SKM-1 treated with dmso at 0.1 percent for 144 hours (cell line): ENCODE data around the gene ASS1.

ENCODE experiments used
- DNase-seq: peaks from one replicate; lab custom pipeline; 2025; ENCODE audit not compliant: unreplicated experiment; lab: John Stamatoyannopoulos, UW

The ASS1 gene

DNA sequence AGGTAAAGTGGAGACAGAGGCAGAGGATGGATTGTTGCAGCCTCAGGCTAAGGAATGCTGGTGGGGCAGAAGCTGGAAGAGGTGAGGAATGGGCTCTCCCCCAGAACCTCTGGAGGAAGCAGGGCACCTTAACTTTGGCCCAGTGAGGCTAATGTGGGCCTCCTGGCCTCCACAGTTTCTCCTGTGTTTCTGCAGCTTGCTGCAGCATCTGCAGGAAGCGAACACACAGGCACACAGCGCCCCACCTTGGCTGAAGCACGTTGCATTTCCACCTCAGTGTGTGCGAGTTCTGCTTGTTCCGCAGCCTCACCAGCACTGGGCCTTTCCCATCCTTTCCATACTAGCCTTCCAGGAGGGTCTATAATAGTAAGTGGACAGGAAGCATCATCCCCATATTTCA, 27.2 kb upstream of the ASS1 start:
- no peak for DNase-seq

DNA sequence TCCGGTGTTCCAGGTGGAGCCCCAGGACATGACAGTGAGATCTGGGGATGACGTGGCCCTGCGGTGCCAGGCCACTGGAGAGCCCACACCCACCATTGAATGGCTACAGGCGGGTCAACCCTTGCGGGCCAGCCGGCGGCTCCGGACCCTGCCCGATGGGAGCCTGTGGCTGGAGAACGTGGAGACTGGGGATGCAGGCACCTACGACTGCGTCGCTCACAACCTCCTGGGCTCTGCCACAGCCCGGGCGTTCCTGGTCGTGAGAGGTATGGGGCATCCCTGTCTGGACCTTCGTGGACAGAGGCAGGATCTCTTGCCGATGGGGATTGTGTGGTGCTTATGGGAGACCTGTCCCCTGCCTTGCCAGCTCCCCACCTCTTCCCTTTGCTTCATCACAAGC, 26.0 kb upstream of the ASS1 start:
- no peak for DNase-seq

DNA sequence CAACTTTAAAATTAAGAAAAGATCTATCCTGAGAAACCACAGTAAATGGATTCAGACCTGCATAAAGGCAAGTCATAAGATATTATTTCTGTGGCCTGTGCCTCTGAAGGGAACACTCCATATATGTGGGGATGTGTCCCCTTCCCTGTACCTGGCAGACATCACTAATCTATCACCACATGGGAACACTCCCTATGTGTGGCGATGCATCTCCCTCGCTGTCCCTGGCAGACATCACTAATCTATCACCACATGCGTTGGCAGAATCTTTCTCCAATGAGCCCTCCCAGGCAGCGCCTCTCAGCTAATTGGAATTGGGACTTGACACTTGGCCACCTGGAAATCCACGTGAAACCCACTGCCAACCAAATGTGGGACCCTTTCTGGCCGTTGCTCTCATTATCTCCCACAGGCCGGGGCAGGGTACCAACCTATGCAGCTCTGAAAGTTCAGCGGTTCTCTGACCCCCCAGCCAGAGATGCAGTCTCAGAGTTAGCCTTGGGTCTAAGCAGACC, 25.2 kb upstream of the ASS1 start:
- no peak for DNase-seq

DNA sequence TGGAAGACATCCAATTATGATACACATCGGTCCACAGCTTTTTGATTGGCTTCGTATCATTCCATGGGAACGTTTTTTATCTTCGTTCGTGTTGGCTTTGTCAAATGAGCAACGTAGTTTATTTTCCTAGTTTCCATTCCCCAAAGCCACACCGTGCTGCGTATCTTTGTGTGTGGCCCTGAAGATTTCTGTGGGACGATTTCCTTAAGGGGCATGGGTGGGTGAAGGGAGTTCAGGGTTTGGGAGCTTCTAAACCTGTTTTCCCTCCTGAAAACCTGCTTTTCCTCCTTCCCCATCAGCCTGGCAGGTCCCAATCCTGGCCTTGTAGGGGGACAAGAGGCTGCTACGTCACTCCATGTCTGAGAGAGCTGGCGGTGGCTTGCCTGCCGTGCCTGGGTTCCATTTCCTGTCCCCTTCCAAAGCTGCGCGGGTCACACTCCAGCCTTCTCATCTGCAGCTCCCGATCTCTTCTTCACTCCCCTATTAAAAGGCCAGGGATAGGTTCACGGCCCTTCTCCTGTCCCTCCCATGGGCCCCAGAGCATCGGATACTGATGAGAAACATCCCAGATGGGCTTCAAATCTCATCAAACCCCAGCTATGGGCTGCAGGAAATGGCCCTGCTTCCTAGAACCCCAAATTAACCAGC, 23.5 kb upstream of the ASS1 start:
- DNase-seq, result no peak

DNA sequence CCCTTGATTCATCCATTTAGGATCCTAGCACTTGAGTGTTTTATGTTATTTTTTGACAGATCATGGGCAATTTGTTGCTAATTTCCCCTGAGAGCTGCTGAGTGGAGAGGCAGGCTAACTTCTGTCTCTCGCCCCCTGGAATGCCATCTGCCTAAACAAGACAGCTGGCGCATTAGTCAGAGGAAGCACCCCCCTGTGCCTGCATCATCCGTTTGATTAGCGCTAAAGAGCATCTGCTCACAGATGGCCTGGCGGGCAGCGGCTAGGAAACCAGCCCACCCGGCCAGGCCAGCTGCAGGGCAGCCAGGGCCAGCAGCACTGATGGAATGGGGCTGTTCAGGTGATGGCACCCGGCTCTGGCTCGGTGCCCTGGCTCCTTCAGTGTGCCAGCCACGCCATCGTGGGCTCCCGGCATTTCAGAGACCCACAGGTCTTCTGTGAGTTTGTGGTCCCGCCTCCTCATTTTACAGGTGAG, 22.9 kb upstream of the ASS1 start:
- no peak for DNase-seq

DNA sequence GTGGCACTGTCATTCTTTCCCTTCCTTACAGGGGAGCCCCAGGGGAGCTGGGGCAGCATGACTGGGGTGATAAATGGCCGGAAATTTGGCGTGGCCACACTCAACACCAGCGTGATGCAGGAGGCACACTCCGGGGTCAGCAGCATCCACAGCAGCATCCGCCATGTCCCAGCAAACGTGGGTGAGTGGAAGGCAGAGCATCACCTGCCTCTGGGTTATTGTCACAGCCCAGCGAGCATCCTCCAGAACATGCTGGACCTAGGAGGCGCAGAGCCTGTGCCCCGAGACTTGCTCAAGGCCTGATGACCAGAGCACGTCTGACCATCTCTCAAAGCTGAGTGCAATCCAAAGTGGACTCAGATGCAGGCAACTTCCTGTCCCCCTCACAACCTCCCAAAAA, 22.2 kb upstream of the ASS1 start:
- DNase-seq, result no peak

DNA sequence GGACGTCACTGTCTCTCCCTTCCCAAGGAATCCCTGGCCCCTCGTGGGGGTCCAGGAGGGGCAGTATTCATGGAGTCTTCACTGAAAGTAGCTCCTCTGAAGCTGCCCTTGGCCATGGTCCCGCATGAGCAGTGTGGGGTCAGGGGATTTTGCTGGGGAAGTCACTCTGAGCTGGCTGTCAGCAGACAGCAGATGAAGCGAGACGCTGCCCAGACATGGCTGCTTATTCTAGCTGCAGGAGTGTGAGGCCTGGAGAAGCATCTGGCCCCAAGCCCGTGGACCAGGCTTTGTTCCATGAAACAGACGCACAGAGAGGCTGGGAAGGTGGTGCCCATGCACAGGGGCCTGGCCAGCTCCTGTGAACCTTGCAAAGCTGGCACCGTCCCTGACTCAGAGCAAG, 21.5 kb upstream of the ASS1 start:
- no peak for DNase-seq

DNA sequence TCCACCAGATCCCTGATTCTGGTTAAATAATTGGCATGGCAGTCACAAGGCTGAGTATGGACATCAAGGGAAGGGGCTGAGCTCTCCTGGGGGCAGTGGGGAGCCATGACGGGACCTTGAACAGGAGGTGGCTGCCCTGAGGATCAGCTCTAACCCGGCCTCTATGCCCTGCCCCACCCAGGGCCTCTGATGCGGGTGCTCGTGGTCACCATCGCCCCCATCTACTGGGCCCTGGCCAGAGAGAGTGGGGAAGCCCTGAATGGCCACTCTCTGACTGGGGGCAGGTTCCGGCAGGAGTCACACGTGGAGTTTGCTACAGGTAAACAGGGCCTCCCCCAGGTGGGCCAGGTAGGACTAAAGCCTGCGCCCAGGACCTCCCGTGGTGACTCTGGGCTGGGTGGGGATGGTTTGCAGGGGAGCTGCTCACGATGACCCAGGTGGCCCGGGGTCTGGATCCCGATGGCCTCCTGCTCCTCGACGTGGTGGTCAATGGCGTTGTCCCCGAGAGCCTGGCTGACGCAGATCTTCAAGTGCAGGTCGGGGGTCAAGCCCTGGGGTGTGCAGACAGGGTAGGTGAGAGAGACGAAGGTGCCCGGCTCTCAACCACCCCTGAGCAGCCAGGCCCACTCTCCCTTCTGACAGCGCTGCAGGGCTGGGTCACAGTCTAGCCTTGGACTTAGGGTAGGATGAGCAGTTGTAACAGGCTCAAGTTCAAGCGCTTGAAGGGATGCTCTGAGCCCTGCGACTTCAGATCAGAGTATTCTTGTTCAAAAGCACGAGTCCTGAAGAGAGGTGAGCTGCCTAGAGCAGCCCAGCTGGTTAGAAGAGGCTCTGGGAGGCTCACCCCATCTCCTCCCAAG, 19.9 kb upstream of the ASS1 start:
- no peak for DNase-seq

DNA sequence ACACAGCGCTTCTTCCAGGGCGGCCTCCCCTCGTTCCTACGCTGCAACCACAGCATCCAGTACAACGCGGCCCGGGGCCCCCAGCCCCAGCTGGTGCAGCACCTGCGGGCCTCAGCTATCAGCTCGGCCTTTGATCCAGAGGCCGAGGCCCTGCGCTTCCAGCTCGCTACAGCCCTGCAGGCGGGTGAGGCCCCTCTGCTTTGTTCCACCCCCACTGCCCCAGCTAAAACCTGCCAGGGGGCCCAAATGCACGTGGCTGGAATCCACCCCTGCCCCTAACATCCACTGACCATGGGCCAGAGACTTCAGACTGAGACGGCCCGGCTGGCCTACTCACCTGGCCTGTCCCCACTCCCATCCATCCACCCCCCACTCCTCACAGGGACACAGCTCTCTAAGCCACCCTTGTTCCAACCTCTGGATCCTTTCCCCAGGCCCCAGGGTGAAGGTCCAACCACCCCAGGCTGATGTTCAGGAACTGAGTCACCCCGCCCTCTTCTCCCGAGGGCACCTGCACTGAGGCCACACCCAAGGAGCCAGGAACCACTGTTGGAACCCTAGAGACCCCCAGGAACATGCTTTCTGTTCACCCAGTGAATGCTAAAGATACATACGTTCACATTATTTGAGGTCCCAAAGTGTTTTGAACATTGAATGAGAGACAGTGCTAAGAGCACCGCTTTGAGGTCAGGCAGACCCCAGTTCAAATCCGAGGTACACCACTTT, 18.9 kb upstream of the ASS1 start:
- DNase-seq, result no peak

DNA sequence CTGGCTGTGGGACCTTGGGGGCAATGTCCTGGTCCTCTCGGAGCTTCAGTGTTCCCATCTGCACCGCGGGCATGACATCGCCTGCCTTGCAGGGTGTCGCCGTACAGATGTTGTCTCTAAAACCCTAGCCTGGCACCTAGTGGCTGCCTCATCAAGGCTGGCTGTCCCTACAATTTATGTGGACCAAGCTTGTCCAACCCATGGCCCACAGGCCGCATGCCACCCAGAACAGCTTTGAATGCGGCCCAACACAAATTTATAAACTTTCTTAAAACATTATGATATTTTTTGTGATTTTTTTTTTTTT, 18.3 kb upstream of the ASS1 start:
- DNase-seq, result no peak

DNA sequence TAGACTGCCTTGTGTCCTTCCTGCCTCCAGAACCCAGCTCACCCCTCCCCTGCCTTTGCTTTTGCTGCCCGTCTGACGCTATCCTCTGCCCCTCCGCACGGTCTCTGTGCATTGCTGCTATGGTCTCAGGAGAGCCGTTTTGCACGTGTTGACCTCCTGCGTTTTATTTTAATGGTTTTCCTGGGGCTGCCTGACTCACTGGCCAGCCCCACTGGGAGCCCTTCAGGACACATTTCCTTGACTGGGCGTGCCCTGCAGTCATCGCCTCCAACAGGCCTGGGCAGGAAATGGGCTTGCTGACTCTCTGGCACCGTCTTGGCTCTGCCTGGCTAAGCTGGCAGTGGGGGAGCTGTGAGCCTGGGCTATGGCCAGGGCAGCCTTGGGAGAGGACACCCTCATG, 17.9 kb upstream of the ASS1 start:
- DNase-seq, result no peak

DNA sequence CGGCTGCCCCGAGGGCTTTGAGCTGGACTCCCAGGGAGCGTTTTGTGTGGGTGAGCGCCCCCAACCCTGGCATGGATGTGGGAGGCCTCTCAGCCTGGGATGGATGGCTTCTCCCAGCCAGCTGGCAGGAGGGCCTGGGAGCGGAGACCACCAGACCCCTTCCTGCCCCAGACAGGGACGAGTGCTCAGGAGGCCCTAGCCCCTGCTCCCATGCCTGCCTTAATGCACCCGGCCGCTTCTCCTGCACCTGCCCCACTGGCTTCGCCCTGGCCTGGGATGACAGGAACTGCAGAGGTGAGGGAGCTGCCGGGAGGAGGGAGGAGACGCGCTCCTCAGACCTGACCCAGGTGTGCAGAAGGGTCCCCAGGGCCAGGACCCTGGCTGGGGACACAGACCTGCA, 17.4 kb upstream of the ASS1 start:
- DNase-seq, result no peak

DNA sequence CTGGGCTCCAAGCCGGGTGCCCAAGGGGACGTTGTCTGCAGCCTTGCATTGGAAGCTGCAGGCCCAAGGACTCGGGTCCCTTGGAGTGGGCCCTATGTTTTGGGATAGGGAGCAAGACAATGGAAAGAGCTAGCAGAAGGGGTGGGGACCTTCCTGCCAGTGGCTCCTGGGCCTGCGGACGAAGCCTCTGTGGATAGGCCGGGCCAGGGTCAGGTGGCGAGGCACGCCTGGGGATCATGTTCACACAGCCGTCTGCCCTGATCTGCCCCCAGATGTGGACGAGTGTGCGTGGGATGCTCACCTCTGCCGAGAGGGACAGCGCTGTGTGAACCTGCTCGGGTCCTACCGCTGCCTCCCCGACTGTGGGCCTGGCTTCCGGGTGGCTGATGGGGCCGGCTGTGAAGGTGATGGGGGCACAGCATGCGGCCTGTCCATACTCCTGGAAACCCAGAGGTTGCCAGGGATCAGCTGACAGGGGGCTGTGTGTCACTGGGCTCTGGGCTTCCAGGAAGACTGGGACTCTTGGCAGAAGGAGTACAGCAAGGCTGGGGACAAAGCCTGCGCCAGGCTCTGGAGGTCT, 16.6 kb upstream of the ASS1 start:
- DNase-seq, result no peak

DNA sequence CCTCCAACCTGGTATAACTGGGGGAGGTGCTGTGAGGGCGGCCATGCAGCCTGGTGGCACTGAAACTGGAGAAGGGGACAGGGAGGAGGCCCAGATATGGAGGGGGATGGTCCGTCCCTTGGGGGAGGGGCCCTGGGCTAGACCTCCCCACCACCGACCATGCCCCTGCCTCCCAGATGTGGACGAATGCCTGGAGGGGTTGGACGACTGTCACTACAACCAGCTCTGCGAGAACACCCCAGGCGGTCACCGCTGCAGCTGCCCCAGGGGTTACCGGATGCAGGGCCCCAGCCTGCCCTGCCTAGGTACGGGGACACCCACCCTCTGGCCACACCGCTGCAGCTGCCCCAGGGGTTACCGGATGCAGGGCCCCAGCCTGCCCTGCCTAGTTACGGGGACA, 15.4 kb upstream of the ASS1 start:
- no peak for DNase-seq

DNA sequence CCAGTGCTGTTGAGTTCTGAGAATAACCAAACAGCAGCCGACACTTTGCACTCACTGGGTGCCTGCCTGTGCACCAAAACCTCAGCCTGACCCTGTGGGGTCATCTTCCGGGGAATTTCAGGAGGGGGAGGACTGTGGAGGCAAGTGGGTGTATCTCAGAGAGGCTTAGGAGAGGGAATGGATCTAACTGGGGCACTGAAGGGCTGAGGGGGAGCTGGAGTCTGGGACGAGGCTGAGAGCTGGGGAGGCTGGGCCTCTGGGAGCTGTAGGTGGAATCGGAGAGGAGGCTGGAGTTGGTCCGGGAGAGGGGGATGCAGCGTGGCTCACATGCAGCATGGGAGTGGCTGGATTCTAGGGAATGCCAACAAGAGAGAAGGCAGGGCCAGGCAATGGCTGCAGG, 14.9 kb upstream of the ASS1 start:
- no peak for DNase-seq

DNA sequence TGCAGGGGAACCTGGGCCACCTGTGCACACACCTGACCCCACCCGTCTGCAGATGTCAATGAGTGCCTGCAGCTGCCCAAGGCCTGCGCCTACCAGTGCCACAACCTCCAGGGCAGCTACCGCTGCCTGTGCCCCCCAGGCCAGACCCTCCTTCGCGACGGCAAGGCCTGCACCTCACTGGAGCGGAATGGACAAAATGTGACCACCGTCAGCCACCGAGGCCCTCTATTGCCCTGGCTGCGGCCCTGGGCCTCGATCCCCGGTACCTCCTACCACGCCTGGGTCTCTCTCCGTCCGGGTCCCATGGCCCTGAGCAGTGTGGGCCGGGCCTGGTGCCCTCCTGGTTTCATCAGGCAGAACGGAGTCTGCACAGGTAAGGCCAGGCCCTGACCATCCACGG, 14.5 kb upstream of the ASS1 start:
- no peak for DNase-seq

DNA sequence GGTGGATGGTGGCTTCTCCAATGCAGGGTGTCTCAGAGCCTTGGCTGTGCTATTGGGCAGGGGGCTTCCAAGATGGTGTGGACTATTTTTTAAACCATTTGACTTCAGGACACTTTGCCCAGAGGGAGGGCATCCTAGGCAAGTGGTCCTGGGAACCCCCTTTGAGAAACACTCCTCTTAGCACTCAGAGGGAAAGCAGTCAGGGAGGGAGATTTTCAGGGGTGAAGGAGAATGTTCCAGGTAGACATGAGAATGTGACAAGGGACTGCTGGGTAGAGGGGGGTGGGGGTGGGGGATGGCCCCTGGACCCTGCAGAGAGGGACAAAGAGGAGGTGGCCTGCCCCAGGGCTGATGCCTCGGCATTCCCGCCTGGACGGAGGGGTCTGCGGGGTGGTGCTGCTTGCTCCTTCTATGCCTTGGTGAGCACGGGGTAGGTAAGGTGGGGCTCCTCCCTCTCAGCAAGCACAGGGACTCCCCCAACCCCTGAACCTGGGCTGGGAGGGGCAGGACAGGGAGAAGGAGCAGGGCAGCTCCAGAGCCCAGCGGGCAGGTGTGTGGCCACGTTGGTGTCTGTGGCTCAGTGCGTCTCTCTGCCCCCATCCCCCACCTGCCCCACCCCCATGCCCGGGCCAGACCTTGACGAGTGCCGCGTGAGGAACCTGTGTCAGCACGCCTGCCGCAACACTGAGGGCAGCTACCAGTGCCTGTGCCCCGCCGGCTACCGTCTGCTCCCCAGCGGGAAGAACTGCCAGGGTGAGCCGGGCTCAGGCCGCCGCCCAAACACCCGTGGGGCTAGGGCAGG, 13.8 kb upstream of the ASS1 start:
- DNase-seq, result no peak

DNA sequence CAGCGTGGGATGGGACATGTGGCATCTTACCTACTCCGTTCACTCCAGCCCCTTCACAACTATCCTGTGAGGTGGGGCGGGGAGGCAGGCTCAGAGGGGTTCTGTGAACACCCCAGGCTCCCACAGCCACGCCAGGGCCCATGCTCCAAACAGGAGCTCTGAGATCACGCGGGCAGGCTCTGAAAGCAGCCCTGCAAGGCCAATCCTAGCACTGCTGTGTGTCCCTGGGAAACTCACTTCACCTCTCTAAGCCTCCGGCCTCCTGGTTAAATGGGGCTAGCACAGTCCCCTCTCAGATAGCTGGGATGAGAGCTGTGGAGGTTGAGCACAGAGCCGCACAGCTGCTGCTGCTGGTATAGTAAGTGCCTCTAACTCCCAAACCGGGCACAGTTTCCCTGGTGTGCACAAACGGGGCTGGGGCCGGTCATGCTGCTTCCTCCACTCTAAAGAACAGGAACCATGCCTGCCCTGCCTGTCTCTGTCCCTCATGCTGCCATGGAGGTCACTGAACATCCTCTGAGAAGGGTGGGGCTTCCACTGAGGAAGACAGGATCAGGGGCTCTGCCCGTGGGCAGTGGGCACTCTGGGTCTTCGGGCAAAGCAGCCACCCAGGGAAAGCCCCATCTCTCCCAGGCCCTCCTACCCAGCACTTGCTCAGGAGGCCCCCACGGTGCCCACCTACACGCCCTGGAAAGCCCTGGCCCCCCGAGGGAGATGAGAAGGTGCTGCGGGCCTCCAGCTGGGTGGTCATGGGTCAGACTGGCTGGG, 13.0 kb upstream of the ASS1 start:
- no peak for DNase-seq

DNA sequence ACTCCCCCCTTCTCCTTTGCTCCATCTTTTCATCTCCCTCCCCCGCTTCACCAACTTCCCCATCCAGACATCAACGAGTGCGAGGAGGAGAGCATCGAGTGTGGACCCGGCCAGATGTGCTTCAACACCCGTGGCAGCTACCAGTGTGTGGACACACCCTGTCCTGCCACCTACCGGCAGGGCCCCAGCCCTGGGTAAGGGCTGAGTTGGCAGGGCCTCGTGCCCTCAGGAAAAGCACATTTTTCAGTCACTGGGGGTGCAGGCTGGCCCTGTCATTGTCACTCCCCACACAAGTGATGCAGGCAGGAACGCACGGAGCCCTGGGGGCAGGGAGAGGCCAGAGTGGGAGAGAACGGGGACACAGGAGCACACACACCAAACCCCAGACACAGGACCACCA, 12.4 kb upstream of the ASS1 start:
- no peak for DNase-seq

DNA sequence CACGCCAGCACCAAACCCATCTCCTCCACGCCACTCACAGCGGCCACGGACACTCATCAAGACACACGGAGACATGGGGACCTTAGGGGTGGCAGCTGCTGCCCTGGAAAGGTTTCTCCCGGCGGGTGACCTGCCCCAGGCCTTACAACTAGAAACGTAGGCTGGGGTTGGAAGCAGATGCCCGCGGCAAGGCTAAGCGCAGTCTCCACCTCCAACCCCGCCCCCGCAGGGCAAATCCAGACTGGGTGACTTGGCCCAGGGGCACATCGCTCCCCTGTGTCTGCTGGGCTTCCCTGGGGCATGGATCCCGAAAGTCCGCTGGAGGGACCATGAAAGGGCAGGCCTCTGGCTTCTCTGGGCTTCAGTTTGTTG, 12.0 kb upstream of the ASS1 start:
- DNase-seq, result no peak
